NT2/D1 (cell line): ENCODE results near the gene IFT80.

Experiments
- YY1 ChIP-seq: IDR thresholded peaks from 2 replicates; pipeline ENCODE4 v1.6.1; 2011; ENCODE audit not compliant: insufficient read length, insufficient read depth
- ZNF274 ChIP-seq: IDR thresholded peaks from 2 replicates; pipeline ENCODE4 v1.6.1; 2011; ENCODE audit warnings: mild to moderate bottlenecking, low read depth, low read length

DNA sequence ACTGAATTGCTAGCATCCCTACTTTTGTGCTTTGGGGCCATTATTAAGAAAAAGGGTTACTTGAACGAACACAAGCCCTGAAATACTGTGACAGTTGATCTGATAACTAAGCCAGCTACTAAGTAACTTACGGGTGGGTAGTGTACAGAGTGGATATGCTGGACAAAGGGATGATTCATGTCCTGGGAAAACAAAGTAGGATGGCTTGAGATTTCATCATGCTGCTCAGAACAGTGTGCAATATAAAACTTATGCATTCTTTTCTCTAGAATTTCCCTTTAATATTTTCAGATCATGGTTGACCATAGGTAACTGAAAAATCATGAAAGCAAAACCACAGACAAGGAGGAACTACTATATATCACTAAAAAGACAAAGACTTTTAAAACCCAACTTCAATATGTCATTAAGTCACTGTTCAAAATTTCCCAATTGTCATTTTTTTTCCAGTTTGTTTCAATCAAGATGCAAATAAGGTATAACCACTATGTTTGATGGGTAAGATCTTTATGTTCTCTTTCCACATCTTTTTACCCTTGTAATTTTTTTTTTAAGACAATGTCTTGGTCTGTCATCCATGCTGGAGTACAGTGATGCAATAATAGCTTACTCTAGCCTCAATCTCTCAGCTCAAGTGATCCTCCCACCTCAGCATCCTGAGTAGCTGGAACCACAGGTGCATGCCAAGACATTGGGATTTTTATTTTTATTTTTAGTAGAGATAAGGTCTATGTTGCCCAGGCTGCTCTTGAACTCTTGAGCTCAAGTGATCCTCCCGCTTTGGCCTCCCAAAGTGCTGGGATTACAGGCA is 67.7 kb downstream of the IFT80 start:
- TF ChIP-seq ZNF274 (no peak), YY1 (no peak)
